Cerebellar nuclear complex (tissue), 1 donor: ENCODE data around the gene KCNG4.

Experiments used
- DNase-seq, 2 experiments: peaks; one replicate each; lab custom pipeline; 2025; lab: John Stamatoyannopoulos, UW

KCNG4 gene, protein sequence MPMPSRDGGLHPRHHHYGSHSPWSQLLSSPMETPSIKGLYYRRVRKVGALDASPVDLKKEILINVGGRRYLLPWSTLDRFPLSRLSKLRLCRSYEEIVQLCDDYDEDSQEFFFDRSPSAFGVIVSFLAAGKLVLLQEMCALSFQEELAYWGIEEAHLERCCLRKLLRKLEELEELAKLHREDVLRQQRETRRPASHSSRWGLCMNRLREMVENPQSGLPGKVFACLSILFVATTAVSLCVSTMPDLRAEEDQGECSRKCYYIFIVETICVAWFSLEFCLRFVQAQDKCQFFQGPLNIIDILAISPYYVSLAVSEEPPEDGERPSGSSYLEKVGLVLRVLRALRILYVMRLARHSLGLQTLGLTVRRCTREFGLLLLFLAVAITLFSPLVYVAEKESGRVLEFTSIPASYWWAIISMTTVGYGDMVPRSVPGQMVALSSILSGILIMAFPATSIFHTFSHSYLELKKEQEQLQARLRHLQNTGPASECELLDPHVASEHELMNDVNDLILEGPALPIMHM

DNA sequence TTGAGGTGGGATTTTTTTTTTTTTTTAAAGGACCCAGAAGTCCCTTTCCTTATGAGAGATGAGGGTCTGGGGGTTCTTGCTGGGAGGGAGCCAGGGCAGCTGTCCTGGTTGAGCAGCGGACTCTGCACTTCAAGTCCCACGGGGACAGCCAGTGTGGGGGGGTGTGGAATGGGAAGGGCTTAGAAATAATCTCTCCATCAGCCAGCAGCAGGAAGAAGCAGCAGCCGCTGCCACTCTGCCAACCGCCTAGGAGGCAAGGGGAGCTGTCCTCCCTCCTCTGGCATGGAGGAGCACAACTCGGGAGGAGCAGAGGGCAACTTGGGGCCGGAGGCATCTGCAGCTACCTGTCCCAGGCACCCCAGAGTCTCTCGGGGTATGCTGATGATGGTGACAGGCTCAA lies at the start of gene KCNG4:
Gene KCNG4, minus strand, starts transcription at position 104 of the 400 bp plus-strand sequence. CDS start 2,527 bp downstream, outside the sequence.
- DNase-seq = no peak

DNA sequence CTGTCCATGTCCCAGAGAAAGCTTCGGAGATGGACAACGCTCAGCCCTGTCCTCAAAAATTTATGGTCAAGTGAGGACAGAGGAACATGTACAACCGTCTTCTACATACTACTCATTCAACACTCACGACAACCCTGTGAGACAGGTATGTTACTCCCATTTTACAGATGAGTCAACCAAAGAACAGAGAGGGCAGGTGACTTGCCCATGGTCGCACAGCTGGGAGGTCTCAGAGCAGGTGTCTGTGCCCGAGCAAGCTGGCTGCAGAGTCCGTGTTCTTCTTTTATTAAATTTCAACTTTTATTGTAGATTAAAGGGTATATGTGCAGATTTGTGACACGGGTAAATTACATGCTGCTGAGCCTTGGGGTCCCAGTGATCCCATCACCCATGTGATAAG lies 49.1 kb upstream of the KCNG4 start:
- no peak for DNase-seq

DNA sequence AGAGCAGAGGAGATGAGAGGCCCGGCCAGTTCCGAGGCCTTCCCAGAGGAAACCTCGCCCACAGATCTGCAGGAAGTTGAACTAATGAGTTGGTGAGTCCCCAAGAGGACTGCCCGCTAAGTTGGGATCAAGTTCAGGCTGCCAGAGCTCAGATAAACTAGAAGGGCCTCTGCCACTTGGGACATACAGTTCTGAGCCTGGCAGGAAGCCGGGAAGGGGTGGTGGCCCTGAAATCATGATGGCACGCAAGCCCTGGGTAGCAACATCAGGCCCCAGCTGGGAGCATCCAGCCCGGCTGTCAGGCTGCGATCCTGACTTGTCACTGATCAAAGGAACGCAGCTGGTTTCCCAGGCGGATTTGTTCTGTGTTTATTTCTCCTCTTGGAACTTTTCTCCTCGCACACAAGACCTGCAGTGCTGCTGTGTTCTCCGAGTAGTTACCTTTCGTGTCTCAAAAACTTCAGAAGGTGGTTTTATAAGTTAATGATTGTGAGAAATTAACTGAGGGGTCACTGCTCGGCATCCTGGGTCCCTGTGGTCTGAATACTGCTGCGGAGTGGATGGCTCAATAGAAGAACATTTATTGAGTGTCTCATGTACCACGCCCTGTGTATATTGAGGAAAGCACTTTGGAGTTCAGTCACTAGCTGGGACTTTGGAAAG lies 46.9 kb upstream of the KCNG4 start:
- DNase-seq = no peak

DNA sequence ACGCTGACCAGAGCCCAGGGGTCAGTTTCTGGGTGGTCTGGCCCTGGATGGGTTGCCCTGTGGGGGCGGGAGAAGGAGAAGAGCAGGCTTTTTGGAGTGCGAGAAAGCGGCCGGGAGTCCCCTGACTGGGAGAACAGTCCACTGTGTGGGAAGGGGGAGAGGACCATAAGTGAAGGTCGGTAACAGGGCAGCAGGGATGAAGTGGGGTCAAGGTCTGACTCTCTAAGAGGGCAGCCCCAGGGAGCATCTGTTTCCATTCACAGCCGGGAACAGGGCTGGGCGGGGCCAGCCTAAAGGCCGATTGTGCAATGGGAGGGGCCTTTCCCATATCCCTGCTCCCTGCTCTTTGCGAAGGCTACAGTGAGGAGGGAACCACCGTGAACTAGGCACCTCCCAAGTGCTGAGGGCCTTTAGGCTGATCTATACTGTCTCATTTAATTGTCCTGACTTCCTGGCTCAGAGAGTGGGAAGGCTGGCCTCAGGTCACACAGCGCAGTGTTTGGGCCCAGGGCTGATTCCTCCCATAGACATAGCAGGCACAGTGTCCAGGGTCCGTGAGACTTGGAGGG lies 44.4 kb upstream of the KCNG4 start:
- DNase-seq = no peak

DNA sequence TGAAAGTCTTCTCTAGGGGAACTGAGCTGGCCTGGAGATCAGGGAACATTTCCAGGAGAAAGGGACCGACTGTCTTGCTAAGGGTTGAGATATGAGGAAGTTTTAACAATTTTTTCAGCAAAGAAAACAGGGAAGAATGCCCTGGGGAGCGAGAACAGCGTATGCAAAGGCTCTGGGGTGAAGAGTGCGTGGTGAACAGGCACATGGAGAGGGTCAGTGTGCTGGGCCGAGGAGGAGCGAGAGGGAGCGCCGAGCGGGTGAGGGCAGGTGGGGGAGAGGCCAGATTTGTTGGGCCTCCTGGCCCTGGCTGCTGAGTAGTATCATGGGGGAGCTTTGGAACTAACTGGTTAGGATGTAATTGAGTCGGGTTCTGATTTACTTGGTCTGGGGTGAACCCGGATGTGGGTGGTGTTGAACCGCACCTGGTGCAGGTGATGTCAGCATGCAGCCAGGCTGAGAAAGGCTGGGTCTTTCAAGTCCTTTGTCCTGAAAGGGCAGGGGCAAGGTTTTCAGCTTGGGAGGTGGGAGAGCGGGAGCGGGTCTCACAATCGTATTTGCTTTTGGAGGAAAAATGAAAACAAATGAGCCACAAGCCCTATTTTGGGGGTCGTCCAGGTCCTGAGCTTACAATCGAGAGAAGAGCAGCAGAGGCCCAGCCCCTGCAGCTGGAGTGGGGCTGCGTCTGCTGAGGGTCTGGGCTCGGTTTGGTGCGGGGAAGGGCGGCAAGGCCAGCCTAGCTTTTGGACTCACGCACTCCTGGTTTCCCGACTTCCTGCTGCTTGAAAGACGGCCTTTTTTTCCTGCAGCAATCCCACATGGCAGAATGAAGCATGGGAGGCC lies 43.7 kb upstream of the KCNG4 start:
- DNase-seq = no peak

DNA sequence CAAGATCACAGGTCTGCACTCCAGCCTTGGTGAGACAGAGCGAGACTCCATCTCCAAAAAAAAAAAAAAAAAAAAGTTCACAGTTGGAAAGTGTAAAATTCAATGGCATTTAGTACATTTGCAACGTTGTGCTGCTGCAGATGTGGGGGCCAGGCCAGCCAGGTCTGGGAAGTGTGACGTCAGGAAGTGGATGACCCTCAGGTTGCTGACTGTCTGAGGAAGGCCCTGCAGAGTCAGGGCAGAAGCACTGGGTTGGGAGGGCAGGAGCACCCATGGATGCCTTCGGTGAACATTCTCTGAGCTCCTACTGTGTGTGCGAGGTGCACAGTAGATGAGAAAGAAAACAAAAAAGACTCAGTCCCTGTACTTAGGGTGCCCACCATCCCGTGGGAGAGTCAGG lies 42.7 kb upstream of the KCNG4 start:
- DNase-seq = no peak

DNA sequence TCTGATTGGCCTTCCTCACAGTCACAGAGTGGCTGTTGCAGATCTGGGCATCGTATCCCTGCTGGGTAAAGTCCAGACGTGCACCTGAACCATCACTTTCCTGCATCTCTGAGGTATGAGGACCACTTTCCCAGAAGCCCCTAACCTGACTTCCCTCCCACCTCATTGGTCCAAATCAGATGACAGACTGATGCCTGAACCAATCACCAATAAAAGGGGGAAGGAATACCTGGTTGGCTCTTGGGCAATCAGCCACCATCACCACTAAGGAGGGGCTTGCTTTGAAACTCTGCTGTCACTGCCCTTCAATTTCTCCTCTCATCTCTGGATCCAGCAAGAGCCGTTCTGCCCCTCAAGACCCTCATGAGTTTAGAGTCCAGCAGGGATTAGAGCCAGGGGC lies 41.3 kb upstream of the KCNG4 start:
- DNase-seq = no peak

DNA sequence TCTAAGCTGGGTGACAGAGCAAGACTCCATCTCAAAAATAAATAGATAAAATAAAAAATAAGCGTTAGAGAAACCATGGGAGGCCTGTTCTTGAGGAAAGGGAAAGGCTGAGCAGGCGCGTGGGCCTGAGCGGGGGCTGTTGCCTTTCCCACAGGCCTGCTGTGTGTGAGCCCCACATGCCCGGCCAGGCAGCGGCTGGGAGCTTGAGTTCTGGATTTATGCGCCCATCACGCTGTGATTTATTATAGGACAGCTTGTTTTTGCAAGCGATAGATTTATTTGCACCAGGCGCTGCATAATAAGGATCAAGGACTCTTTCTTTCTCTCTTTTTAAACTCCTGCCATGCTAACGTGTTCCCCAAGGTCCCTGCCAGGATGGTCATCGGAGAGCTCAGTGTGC lies 40.1 kb upstream of the KCNG4 start:
- no peak for DNase-seq

DNA sequence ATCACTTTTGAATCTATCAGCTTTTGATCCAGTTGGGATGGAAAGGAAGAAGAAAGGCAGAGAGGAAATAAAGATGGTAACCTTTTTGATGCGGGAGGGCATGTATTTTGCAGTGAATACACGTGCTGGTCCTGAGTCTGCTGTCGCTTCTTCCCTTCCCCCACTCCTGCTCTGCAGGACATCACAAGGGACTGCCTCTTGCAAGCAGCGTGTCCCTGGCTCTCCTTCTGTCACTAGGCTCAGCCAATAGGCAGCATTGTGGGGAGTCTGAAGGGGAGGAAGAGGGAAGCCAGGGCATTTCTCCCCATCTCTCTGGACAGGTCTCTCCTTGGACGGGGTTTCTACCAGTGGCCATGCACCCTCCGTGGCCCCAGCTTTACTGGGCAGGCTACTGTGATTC lies 39.2 kb upstream of the KCNG4 start:
- no peak for DNase-seq

DNA sequence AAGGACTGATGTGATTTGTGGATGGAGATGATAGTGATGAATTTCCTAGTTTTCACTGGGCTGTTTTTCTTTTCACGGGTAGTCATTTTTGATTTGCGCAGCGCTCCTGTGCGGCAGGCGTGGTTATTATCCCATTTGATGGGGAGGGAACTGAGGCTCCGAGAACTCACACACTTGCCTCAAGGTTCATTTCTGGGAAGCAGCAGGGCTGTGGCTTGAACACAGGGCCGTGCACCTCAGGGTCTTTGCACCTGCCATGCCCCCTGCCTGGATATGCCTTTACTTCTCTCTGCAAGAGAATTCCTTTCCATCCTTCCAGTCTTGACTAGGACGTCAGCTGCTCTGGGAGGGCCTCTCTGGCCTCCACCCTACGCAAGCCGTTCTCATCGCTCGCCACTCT lies 38.5 kb upstream of the KCNG4 start:
- no peak for DNase-seq

DNA sequence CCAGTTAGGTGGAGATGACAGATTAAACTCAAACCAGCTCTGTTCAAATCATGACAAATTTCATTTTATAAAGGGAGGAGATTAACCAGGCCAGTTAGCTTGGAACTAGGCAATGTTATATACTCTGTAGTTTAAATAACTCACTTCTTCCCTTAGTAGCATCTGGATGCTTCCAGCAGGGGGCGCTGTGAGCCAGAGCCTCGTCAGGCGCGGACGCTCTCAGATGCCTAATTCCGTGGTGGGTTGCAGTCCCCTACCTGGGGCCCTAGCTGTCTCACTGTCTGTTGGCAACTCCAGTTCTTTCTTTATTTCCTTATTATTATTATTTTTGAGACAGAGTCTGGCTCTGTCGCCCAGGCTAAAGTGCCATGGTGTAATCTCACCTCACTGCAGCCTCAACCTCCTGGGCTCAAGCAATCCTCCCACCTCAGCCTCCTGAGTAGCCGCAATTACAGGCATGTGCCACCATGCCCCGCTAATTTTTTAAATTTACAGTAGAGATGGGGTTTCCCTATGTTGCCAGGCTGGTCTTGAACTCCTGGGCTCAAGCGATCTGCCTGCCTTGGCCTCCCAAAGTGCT lies 37.5 kb upstream of the KCNG4 start:
- no peak for DNase-seq

DNA sequence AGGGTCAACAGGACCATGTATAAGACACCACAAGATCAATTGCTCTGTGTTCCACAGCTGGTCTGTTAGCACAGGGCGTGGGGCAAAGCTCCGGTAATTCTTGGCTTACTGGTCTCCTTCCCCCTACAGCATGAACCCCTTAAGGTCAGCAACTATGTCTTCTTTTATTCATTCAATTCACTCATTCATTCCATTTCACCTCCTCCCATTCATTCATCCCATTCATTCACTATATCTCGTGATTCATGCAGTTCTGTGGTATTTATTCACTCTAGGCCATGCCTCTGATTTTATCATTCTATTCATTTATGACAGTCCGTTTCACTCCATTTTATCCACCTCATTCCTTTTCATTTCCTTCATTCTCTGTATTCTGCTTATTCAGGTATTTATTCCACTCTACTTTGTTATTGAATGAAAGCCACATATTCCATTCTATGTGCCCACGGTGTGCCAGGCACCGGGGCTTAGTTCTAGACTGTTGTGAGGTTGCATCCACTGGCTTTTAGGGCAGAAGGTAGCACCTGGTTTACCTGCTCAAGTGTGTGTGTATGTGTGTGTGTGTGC lies 35.9 kb upstream of the KCNG4 start:
- no peak for DNase-seq

DNA sequence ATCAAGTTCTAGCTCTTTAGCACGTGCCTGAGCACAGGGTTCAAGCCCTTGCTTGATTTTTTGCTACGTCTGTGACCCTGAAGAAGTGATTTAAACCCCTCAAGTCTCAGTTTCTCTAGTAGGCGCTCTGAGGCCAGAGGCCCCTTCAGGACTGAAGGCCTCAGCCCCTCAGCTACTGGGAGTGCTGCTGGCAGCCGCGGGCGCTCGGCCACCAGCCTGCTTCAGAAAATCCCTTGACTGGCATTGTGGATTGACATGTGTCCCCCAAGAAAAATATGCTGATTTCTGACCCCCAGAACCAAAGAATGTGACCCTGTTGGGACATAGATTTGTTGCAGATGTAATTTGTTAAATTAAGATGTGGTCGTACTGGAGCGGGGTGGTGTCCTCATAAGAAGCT lies 34.7 kb upstream of the KCNG4 start:
- no peak for DNase-seq

DNA sequence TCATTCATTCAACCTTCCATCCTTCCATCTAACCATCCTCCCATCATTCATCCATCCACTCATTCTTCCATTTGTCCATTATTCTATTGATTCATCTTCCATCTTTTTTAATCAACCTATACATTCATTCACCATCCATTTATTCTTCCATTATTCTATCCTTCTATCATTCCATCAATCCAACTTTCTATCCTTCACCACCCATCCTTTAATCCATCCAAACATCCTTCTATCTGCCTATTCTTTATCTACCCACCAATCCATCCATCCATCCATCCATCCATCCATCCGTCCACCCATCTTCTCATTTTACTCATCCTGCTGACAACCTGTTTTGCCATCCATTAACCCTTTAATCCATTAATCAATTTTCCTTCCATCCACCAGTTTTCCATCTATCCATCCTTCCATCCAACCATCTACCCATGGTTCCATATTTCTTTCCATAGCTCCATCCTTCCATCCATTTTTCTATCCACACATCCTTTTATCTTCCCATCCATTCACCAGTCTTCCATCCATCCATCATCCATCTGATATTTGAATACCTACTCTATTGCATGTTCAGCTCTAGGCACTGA lies 33.0 kb upstream of the KCNG4 start:
- DNase-seq = no peak

DNA sequence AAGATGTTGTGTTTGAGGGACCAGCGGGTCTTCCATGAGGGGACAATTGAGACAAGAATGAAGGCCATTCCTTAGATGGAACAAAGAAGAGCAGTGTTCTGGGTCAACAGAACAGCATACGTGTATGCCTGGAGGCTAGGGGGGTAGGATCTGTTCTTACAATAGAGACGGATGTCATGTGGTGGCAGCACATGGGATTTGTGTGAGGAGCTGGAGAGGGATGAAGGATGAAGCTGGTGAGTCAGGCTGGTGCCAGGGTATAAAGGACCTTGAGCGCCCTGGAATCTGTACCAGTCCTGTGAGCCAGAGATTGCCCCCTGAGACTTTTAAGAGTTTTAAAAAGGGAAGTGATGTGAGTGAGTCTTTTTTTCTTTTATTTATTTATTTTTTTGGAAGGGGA lies 32.1 kb upstream of the KCNG4 start:
- no peak for DNase-seq

DNA sequence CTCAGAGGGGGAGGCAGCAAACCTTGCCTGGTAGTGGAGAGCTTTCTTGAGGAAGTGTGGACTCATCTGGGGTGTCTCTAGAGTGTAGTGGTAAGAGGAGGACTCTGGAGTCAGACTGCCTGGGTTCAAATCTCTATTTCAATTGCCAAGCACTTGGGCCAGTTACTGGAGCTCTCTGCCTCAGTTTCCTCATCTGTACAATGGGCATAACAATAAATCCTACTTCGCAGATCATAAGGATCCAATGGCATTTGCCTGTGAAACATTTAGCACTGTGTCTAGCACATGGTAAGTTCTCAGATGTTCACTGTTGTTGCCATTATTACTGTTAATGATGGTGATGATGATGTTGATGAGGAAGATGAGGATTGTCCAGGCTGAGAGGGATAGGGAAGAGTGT lies 31.2 kb upstream of the KCNG4 start:
- no peak for DNase-seq

DNA sequence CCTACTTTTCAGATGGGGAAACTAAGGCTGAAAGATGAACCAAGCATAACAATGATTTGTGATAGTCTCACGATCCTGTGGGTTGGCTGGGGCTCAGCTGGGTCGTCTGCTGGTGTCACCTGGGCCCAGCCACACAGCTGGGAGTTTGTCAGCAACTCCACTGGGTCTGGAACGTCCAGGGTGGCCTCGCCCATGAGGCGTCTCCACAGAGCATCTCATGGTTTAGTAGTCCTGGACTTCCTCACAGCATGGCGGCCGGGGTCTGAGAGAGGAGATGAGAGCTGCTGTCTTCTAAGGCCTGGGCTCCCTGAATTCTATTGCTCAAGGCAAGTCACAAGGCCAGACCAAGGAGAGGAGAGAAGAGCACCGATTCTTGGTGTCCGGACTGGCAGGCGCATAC lies 30.7 kb upstream of the KCNG4 start:
- DNase-seq = no peak

DNA sequence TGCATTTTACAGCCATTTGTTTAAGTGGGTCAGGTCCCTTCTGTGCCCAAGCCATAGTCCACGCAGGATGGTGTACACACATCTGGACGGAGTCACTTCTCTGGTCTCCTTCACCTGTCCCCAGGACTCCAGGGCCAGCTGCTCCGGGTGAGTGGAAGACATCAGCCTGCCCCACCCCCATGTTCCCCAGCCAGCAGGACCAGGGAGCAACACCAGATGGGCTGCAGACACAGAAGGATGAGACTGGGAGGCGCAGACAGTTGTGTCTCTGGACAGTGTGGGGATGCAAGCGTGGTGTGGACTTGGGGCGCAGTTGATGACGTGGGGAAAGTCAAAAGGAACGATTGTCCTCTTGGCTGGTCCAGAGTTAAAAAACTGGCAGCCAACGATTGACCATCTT lies 30.3 kb upstream of the KCNG4 start:
- DNase-seq = no peak

DNA sequence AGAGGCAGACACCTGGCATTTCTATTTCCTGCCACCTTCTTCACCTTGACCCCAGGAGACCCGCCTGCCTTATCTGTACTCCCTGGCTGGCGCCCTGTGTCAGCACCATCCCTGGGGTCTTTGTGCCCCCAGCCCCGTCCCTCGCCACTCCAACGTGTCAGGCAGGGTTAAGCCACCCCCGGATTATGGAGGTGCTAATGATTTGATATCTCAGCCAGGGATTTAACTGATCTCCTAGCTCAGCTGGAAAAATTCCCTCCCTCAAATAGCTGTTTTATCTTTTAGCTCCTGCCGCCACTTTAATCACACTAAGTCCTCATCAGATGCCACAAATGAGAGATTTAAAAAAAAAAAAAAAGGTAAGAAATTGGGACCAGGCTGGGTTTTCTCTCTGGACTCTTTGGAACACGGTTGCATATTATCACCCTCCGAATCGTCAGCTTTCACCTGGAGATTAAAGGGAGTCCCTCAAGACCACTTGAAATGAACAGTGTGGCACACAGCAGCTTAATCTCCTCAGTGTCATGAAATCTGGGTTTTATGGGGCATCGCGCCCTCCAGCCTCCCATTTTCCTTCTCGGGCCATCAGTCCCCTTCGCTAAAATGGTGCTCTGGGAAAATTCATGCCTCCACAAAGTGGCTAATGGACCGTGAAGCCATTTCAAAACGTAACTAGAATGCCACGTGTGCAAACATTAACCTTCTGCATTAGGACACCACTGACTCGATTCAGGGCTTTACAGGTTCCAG lies 28.7 kb upstream of the KCNG4 start:
- no peak for DNase-seq

DNA sequence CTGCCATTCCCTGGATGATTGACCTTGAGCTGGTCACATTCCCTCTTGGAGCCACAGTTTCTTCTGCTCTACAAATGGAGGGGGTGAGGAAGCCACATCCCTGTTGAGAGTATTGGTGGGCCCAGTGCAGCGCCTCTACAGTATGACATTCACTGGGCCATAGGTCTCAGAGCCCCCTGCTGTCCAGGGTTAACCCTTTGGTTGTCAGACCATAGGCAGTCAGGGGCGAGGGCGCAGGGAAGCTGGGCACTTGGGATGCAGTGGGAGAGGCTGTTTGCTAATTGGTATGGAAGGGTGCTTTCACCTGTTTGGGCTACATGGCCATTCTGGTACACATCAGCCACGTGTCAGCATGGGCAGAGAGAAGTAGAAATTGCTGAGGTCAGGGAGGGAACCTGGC lies 27.6 kb upstream of the KCNG4 start:
- DNase-seq = no peak
